GM12878 (cell line): ENCODE results near the gene MR1. TPM values are rescaled to one million over a fixed set of nuclear protein-coding genes. Genes with fewer than 3 reads are reported as not detected.

ENCODE experiments used
- ASH2L ChIP-seq: fragments of 300-600, 200-600 bp; sonication (generic); IDR thresholded peaks from 2 replicates; pipeline ENCODE4 v1.6.1; 2017; ENCODE audit warnings: low read depth, mild to moderate bottlenecking, borderline replicate concordance
- CHD2 ChIP-seq: IDR thresholded peaks from 2 replicates; pipeline ENCODE4 v1.6.1; 2011; ENCODE audit warnings: low read depth, low read length, improper control_type of control experiment, borderline replicate concordance
- CHD4 ChIP-seq: fragments of 200-600 bp; sonication (generic); IDR thresholded peaks from 2 replicates; pipeline ENCODE4 v1.6.1; 2016; ENCODE audit warnings: mild to moderate bottlenecking
- CREB1 ChIP-seq: IDR thresholded peaks from 2 replicates; pipeline ENCODE4 v1.6.1; 2012; ENCODE audit warnings: low read depth, mild to moderate bottlenecking, inconsistent platforms
- EGR1 ChIP-seq, 2 experiments: IDR thresholded peaks; 1 replicate in 1 of 2; 2 replicates in 1 of 2; pipeline ENCODE4 v1.6.1; 2011 to 2012; ENCODE audit warnings: low read depth in 2 of 2, low read length in 2 of 2, borderline replicate concordance in 1 of 2, mild to moderate bottlenecking in 1 of 2, moderate library complexity in 1 of 2
- EP300 ChIP-seq, 2 experiments: fragments of 150-350 bp in 1 of 2; IDR thresholded peaks; 2 replicates each; pipeline ENCODE4 v1.6.1; 2011 to 2012; ENCODE audit warnings: low read depth in 2 of 2, low read length in 2 of 2, borderline replicate concordance in 1 of 2, improper control_type of control experiment in 1 of 2, inconsistent platforms in 1 of 2; ENCODE audit not compliant: control insufficient read depth in 1 of 2
- FOXM1 ChIP-seq: IDR thresholded peaks from 2 replicates; pipeline ENCODE4 v1.6.1; 2012; ENCODE audit warnings: low read depth, mild to moderate bottlenecking, inconsistent platforms, low read length, moderate library complexity
- IKZF2 ChIP-seq, 2 experiments: fragments of 450-650 bp; IDR thresholded peaks; 2 replicates each; pipeline ENCODE4 v1.6.1; 2017; ENCODE audit warnings: mild to moderate bottlenecking in 2 of 2, moderate library complexity in 2 of 2
- IRF5 ChIP-seq: fragments of 450-650 bp; IDR thresholded peaks from 2 replicates; pipeline ENCODE4 v1.6.1; 2017; ENCODE audit warnings: borderline replicate concordance
- LARP7 ChIP-seq: fragments of 450-650 bp; IDR thresholded peaks from 2 replicates; pipeline ENCODE4 v1.6.1; 2017; ENCODE audit warnings: mild to moderate bottlenecking
- MEF2A ChIP-seq: IDR thresholded peaks from 2 replicates; pipeline ENCODE4 v1.6.1; 2011; ENCODE audit warnings: low read depth, mild to moderate bottlenecking, low read length, moderate library complexity; ENCODE audit not compliant: insufficient read depth
- MYC ChIP-seq: IDR thresholded peaks from 2 replicates; pipeline ENCODE4 v1.6.1; 2011; ENCODE audit warnings: mild to moderate bottlenecking, low read length, moderate library complexity, inconsistent platforms; ENCODE audit not compliant: insufficient read depth, insufficient replicate concordance, insufficient read length, severe bottlenecking
- NFIC ChIP-seq: IDR thresholded peaks from 2 replicates; pipeline ENCODE4 v1.6.1; 2012; ENCODE audit warnings: low read depth, mild to moderate bottlenecking, inconsistent platforms, low read length, moderate library complexity
- NFYA ChIP-seq: IDR thresholded peaks from 2 replicates; pipeline ENCODE4 v1.6.1; 2011; ENCODE audit warnings: low read depth, mild to moderate bottlenecking, low read length, improper control_type of control experiment, borderline replicate concordance
- POU2F2 ChIP-seq: IDR thresholded peaks from 3 replicates; pipeline ENCODE4 v1.6.1; 2011; ENCODE audit warnings: low read depth, mild to moderate bottlenecking, low read length, borderline replicate concordance
- RAD51 ChIP-seq: fragments of 450-650 bp; IDR thresholded peaks from 2 replicates; pipeline ENCODE4 v1.6.1; 2016; ENCODE audit warnings: moderate library complexity, mild to moderate bottlenecking, inconsistent platforms
- RB1 ChIP-seq: fragments of 450-650 bp; formaldehyde crosslinking; IDR thresholded peaks from 2 replicates; pipeline ENCODE4 v1.6.1; 2017; ENCODE audit warnings: mild to moderate bottlenecking, borderline replicate concordance
- RELA ChIP-seq: fragments of 450-650 bp; IDR thresholded peaks from 2 replicates; pipeline ENCODE4 v1.8.0; 2014; ENCODE audit warnings: borderline replicate concordance; ENCODE audit not compliant: partially characterized antibody
- SMAD1 ChIP-seq: fragments of 450-650 bp; IDR thresholded peaks from 2 replicates; pipeline ENCODE4 v1.6.1; 2018; ENCODE audit warnings: mild to moderate bottlenecking, low read depth; ENCODE audit not compliant: partially characterized antibody
- STAT1 ChIP-seq: fragments of 450-650 bp; conservative IDR thresholded peaks from 2 replicates; pipeline ENCODE4 v1.6.1; 2014; ENCODE audit warnings: antibody characterized with exemption, mild to moderate bottlenecking
- STAT3 ChIP-seq: IDR thresholded peaks from 2 replicates; pipeline ENCODE4 v1.6.1; 2011; ENCODE audit warnings: low read depth, low read length, improper control_type of control experiment
- TAF1 ChIP-seq: IDR thresholded peaks from 2 replicates; pipeline ENCODE4 v1.6.1; 2011; ENCODE audit warnings: mild to moderate bottlenecking, low read depth, low read length, borderline replicate concordance
- YY1 ChIP-seq: IDR thresholded peaks from 2 replicates; pipeline ENCODE4 v1.6.1; 2011; ENCODE audit warnings: low read depth, mild to moderate bottlenecking, low read length
- ZNF217 ChIP-seq: fragments of 450-650 bp; IDR thresholded peaks from 2 replicates; pipeline ENCODE4 v1.6.1; 2017; ENCODE audit warnings: antibody characterized with exemption, mild to moderate bottlenecking
- ZNF274 ChIP-seq: IDR thresholded peaks from one replicate; pipeline ENCODE4 v1.8.0; 2011; ENCODE audit not compliant: insufficient read length, insufficient read depth
- ZNF622 ChIP-seq: fragments of 450-650 bp; IDR thresholded peaks from 2 replicates; pipeline ENCODE4 v1.6.1; 2017; ENCODE audit warnings: mild to moderate bottlenecking, inconsistent platforms
- ZNF687 ChIP-seq: fragments of 450-650 bp; IDR thresholded peaks from 2 replicates; pipeline ENCODE4 v1.6.1; 2017; ENCODE audit warnings: mild to moderate bottlenecking, moderate library complexity
- ZSCAN29 ChIP-seq: fragments of 450-650 bp; IDR thresholded peaks from 2 replicates; pipeline ENCODE4 v1.6.1; 2017; ENCODE audit warnings: mild to moderate bottlenecking, moderate library complexity
- polyA plus RNA-seq, 11 experiments: library from polyadenylated mRNA; depleted of rRNA in 4 of 11; unstranded in 6 of 11; stranded (reverse) in 5 of 11; fragments of >200 nt; fragmentation: Nextera tagmentation in 4 of 11; fragmentation: Illumina TruSeq in 1 of 11; extraction: Ambion mirVana in 4 of 11; extraction: Trizol in 1 of 11; gene quantifications; 1 replicate in 1 of 11; 2 replicates in 10 of 11; pipeline versions ENCODE4 v1.2.1 to v1.2.3, GENCODE V29; 2011 to 2016; ENCODE audit warnings: inconsistent platforms in 2 of 11, missing spikeins in 2 of 11, low read depth in 1 of 11
- total RNA-seq, 4 experiments: library from RNA; depleted of rRNA in 3 of 4; stranded (reverse); fragments of >200 nt in 3 of 4; fragmentation: Illumina TruSeq in 1 of 4; extraction: Trizol in 1 of 4; gene quantifications; 2 replicates each; pipeline versions ENCODE4 v1.2.1 to v1.2.3, GENCODE V29; 2013 to 2021

The MR1 gene
- total and polyA plus RNA-seq, 10 of the 15 experiments (the other 5 are each of a cell fraction or from before 2014, with no cell fraction given), result 24.7 to 65.9 (median 30.9) TPM

DNA sequence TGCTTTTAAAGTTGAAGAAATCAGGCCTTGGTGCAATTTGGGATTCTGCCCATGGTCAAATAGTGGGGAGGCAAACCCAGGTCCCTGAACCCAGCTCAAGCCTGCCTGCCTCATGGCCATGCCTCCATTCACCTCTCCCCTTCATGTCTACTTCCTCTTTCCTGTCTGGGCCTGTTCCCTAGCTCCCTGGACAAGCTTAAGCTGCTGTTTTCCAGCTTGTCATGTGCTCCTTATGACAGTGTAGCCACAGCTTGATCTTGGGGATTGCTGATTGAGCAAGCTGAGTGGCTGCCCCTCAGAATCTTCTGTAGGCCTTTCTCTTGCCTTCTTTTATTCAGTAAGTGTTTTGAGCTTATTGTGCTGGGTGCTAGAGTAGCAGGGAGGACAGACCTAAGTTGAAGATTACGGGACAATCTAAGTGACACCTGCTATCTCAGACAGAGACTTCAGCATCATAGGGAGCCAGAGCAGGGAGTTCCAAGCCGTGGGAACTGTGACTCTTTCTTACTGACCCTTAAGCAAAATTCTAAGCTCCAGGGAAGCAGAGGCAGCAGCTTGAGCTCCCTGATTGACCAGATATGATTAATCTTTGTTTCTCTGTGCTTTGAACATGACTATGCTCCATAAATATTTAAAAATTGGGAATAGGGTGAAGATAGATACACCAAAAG, 520 bp upstream of the MR1 start (continued):
- TF ChIP-seq IRF5 (no peak), POU2F2 (no peak), SMAD1 (no peak), ASH2L (no peak), LARP7 (no peak), YY1 (peak; percentile 66; the same call in 1 of the 2 replicates), ZNF687 (peak; percentile 94), FOXM1 (no peak), EGR1 (IDR thresholded peaks at IDR 0.05; ENCODE audit: borderline replicate concordance in 1 of 2, low read depth in 2 of 2, low read length in 2 of 2) (no peak), NFYA (no peak), TAF1 (no peak), STAT3 (no peak), STAT1 (no peak), CHD4 (no peak), RELA (no peak), ZNF622 (no peak), CREB1 (no peak), EP300 (IDR thresholded peaks at IDR 0.05; ENCODE audit: borderline replicate concordance in 1 of 2, control insufficient read depth in 1 of 2, low read depth in 2 of 2, low read length in 2 of 2) (no peak), CHD2 (no peak), RAD51 (no peak; the same call in 1 of the 2 replicates), MEF2A (no peak), MYC (no peak), RB1 (no peak), ZSCAN29 (no peak), IKZF2 (IDR thresholded peaks at IDR 0.05) (peak; percentile 39 to 66), ZNF217 (no peak), ZNF274 (no peak), NFIC (no peak)
